SIG-M5 treated with dmso at 0.1 percent for 504 hours (cell line): ENCODE measurements around the gene CDC14A.
"Not testable (repeated sequence)": the region's sequence is repeated elsewhere in the genome, so short reads cannot be mapped to it uniquely, and the experiment has no call there.

ENCODE experiments used
- DNase-seq: peaks from one replicate; lab custom pipeline; 2025; ENCODE audit not compliant: unreplicated experiment; lab: John Stamatoyannopoulos, UW

Gene CDC14A

GRCh38 chr1:100361511-100362089 lies 9.3 kb downstream of the CDC14A start:
- no peak for DNase-seq

GRCh38 chr1:100362821-100363466 lies 10.6 kb downstream of the CDC14A start:
- no peak for DNase-seq

DNA sequence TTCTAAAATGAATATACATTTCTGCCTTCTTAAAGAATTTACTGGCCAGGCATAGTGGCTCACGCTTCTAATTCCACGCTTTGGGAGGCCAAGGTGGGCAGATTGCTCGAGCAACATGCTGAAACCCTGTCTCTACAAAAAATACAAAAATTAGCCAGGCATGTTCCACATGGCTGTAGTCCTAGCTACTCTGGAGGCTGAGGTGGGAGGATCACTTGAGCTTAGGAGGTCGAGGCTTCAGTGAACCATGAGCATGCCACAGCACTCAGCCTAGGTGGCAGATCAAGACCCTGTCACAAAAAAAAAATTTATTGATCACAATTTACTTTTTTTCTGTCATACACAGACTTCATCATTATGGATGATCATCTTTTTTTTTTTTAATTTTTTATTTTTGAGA lies 11.5 kb downstream of the CDC14A start:
- no peak for DNase-seq

- no peak for DNase-seq
These were observed 12.4 kb downstream of the CDC14A start for GRCh38 chr1:100364697-100365096.

GRCh38 chr1:100366209-100366525 lies 13.9 kb downstream of the CDC14A start:
- DNase-seq: no peak

DNA sequence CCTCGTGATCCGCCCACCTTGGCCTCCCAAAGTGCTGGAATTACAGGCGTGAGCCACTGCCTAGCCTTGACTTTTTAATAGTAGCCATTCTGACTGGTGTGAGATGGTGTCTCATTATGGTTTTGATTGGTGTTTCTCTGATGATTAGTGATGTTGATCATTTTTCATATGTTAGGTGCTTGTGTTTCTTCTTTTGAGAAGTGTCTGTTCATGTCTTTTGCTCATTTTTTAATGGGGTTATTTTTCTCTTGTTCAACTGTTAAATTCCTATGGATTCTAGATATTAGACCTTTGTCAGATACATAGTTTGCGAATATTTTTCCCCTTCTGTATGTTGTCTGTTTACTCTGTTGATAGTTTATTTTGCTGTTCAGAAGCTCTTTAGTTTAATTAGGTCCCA lies 17.0 kb downstream of the CDC14A start:
- not testable (repeated sequence) for DNase-seq

- DNase-seq: not testable (repeated sequence)
These were observed 21.6 kb downstream of the CDC14A start for GRCh38 chr1:100373953-100374352.

DNA sequence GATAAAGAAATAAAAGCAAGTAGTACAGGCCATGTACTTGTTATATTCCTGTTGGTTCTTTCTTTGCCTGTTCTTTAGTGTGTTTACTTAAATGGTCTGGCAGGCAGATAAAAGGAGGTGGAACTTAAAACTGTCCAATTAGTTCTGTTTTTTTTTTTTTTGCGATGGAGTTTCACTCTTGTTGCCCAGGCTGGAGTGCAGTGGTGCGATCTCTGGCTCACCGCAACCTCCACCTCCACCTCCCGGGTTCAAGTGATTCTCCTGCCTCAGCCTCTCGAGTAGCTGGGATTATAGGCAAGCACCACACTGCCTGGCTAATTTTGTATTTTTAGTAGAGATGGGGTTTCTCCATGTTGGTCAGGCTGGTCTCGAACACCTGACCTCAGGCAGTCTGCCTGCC lies 24.6 kb downstream of the CDC14A start:
- not testable (repeated sequence) for DNase-seq

DNA sequence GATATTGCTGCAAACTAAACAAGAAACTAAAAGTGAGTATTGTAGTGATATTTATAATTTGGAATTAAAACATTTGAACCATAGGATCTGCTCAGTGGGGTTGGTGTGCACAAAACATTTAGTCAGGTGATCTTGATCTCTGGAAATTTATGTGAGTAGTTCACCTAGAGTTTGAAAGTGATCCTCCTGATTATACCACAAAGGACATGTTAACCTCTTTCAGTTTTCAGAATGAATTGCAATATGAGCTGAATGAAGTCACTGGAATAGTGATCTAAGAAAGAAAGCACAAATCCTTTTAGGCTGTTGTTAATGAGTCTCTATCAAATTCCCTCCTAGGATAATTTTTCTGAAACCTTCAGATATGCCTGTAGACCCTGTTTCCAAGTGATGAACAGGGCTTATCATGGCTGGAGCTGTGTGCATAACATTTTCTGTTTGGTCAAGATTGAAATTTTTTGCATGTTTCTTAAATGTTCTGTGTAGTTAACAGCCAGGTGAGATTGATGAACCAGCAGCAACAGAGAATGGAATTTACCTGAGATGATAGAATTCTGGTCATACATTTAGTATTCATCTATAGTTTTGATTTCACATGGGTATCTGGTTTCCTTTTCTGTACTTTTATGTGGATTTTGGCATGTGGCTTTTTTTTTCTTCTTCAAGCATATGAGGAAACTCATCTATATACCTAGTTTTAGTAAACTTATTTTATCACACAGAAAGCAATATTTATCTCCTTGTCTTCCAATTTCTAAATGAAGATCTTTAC lies 25.5 kb downstream of the CDC14A start:
- DNase-seq: no peak

DNA sequence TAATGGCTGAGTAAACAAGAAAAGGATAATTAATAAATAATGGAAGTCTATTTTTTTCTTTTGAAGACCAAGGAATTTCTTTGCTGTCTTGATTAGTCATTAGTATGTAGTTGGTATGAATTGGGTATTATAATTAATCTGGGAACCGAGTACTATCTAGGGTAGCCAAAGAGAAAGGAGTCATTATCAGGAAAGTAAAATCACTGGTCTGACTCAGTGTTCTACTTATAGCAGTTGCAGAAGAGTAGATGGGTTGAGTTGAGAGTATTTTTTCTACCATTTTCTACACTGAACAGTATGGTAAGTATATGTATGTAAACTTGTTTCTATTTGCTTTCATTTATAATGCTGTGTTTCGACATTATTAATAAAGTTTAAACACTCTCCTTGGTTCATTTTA lies 26.6 kb downstream of the CDC14A start:
- DNase-seq: no peak

DNA sequence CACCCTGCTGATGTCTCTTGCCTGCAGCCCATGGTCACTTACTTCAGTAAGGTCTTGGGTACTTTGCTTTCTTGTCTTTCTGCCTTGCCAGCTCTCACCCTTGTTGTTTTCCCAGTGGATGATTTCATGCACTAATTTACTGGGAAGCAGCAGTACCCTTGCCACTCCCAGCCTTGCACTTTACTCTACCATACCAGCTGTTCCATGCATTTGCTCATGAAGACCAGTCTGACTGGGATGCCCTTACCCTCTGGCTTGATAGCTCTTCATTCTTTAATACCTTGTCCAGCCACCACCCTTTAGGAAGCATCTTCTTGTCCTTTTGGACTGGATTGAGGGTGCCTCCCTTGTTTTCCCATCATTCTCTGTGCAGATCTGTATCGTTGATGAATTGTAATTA lies 28.3 kb downstream of the CDC14A start:
- DNase-seq: no peak

DNA sequence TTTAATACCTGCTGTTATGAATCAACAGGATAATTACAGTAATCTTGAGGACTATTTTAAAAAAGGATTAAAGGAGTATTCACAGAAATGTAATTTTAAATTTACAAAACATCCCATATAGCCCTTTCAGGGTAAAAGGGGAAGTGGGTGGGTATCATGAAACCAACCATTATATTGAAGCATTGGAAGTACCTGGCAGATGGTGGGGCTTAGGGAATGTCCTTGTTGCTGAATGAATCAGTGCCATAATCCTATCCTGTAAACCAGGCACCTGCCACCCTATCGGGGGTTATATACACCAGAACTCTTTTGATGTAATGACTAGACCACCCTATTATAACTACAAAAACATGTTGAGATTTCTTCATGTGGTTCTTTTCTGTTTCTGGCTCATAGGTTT lies 30.4 kb downstream of the CDC14A start:
- no peak for DNase-seq

DNA sequence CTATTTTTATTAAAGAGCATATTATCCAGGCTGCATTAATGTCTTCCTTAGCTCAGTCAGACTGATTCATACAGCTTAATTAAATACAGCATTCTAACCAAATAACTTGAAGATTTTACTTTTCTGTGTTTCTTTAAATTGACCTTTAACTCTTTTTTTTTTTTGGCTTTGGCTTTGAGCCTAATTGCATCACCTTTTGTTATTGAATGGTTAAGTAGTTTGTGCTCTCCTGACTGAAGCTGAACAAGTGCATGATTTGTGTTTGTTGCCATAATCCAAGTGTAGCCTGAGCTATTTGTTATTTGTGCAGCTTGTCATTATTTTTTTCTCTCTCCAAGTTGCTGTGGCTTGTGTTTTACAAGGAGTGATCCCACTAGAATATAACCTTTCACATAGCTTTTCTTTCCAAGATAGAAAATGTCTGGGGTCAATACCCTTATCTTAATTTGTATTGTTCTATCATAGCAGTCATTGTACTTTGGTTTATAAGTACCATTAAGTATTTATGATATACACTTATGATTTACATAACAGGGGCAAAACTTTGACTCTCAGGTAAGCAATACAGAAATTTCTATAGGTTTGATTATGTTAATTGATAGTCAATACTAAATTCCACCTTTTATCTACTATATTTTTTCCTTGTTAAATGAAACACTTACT lies 31.6 kb downstream of the CDC14A start:
- no peak for DNase-seq

GRCh38 chr1:100387209-100387608 lies 34.9 kb downstream of the CDC14A start:
- no peak for DNase-seq

- DNase-seq: no peak
These were observed 35.5 kb downstream of the CDC14A start for GRCh38 chr1:100387657-100388350.

GRCh38 chr1:100390531-100390930 lies 38.2 kb downstream of the CDC14A start:
- no peak for DNase-seq

DNA sequence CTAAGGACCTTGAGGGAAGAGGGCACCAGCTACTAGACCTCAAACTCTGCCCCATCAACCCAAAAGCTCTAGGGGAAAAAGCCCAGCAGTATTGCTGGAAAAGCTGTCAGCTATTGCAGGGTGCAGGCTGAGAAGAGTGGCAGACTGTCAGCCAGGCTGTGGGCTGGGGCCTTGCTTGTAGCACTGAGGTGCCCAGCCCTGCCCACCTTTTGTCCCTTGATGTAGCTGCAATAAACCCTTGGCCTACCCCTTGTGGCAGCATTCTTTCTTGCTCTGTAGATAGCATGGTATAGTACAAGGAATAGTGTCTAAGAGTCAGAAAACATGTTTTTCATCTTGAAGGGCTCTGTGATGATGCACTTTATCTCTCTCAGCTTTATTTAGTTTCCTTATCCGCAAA lies 39.4 kb downstream of the CDC14A start:
- no peak for DNase-seq

DNA sequence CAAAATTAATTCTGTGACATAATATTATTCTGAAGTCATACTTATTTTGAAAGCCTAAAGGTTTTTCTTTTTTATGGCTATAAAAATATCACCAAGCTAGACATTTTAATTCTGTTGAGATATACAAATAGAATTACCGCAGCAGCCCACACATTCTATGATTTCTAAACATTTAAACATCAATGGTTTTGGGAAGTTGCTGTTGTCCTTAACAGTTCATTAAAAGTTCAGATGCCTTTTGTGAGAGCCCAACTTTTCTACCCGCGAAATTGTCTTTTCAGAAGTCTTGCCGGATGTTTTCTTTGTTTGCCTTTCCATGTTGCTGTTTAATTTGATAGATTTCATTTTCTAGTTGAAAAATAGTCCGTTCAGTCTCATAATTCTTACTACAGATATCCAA lies 40.5 kb downstream of the CDC14A start:
- no peak for DNase-seq

DNA sequence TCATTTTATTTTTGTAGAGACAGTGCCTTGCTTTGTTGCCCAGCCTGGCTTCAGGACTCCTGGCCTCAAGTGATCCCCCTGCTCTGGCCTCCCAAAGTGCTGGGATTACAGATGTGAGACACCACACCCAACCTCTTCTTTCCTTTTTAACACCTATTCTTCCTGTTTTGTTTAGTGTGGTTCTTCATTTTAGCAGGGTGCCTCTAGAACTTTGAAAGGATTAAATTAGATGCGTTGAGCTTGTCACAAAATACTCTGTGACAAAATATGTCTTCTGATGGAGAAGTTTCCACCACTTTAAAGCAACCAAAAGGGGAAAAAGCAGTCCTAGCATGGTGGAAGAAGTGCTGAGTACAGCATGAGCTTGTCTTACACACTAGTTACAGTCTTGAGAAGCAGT lies 42.0 kb downstream of the CDC14A start:
- no peak for DNase-seq

DNA sequence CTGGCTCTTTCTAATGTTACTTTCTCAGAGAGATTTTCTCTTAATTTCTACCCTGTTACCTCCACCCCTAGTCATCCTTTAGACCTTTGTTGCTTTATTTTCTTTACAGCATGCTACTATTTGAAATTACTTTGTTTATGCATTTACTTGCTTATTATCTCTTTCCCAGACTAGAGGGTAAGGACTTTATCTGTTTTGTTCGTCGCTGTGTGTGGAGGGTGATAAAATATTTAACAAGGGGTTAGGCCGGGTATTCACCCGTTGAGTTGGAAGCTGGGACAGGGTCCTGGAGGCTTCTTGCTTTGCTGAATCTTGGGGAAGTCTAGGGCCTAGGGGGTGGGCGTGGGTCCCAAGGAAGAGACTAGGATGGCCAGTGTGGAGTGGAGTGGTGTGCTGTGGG lies 43.6 kb downstream of the CDC14A start:
- DNase-seq: no peak

GRCh38 chr1:100396651-100397050 lies 44.3 kb downstream of the CDC14A start:
- DNase-seq: no peak
